H1 (cell line): ENCODE measurements around the gene RGMB. TPM values are rescaled to one million over a fixed set of nuclear protein-coding genes. Genes with fewer than 3 reads are reported as not detected.
A peak's percentile ranks its signal among the peaks of the same experiment; 100 is the strongest.

ENCODE experiments used
- ASH2L ChIP-seq: fragments of 200-600, 300-600 bp; sonication (generic); IDR thresholded peaks from one replicate; pipeline ENCODE4 v1.7.1; 2017; ENCODE audit warnings: low read length
- CHD2 ChIP-seq: IDR thresholded peaks from 2 replicates; pipeline ENCODE4 v1.6.1; 2012; ENCODE audit warnings: low read length, improper control_type of control experiment
- EZH2 ChIP-seq: fragments of 200-600 bp; sonication (generic); IDR thresholded peaks from 2 replicates; pipeline ENCODE4 v1.7.1; 2012; ENCODE audit warnings: low read depth, mild to moderate bottlenecking, moderate library complexity, low read length, inconsistent platforms; ENCODE audit not compliant: severe bottlenecking
- polyA plus RNA-seq, 7 experiments: library from polyadenylated mRNA; depleted of rRNA in 3 of 7; stranded (reverse) in 5 of 7; unstranded in 2 of 7; fragments of >200 nt in 5 of 7; fragments of 200-250 nt in 2 of 7; gene quantifications; 1 replicate in 5 of 7; 2 replicates in 1 of 7; 4 replicates in 1 of 7; pipeline versions ENCODE4 v1.2.1 to v1.2.3, GENCODE V29; 2011 to 2013; ENCODE audit warnings: missing spikeins in 2 of 7, mixed read lengths in 2 of 7
- total RNA-seq: library from RNA; stranded (reverse); fragmentation: NEBNext Ultra II Directional; extraction: Animal tissue kit (Norgen Biotek cat#: 25700); gene quantifications from 2 replicates; pipeline ENCODE4 v1.2.1, GENCODE V29; 2021

Gene RGMB
- total and polyA plus RNA-seq, 2 of the 8 experiments (the other 6 are each of a cell fraction or from before 2014, with no cell fraction given), result 11.7 to 27.0 TPM

DNA sequence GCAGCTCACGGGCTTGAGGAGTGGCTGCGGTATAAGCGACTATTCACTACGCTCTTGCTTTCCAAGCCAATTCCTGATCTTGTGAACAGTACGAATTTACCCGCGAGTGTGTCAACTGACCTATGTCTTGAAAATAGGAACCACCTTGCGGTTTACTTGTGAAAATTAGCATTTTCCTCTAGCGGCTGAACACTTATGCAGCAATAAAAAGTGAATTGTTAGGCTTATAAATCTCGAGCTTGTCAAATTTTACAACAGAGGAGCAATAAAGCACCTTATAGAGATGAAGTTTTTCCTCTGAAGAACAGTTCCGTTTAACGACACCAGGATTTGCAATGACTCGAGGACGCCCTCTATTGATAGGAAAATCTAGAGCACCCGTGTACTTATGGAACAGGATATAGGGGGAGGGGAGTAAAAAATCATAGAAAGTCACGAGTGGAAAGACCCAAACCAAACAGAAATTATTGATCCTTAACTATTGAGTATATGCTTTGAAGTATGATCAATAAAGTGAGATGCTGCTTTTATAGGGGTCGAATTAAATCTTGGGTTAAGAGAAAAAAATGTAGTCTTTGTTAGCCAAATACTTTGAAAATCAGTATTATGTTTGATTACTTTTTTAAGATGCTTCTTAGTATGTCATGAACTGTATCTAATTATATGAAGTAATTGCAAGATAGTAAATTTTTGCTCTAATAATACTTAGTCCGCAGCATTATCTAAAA, 1.9 kb upstream of the RGMB start (continued):
- TF ChIP-seq ASH2L (no peak), EZH2 (peak; percentile 6), CHD2 (0 out of 2 replicates have a peak, but pooled peaks have one; percentile 13)
